OCI-LY7 (cell line): ENCODE results near the gene MPRIP.

ENCODE experiments used
- CTCF ChIP-seq: fragments of 200-600 bp; sonication (generic); conservative IDR thresholded peaks from 2 replicates; pipeline ENCODE4 v1.5.1; 2014; ENCODE audit warnings: mild to moderate bottlenecking, antibody characterized with exemption, low read length, moderate library complexity, mixed read lengths
- EZH2phosphoT487 ChIP-seq: fragments of 200-600 bp; sonication (generic); IDR thresholded peaks from 2 replicates; pipeline ENCODE4 v1.6.1; 2018; ENCODE audit warnings: low read depth, borderline replicate concordance, mild to moderate bottlenecking, mixed run types, antibody characterized with exemption, low read length, moderate library complexity, mixed read lengths

GRCh38 chr17:17239832-17240231, 197.6 kb downstream of the MPRIP start:
- TF ChIP-seq CTCF (no peak), EZH2phosphoT487 (no peak)
